ENCODE data around the gene TBX19. TPM values are rescaled to one million over a fixed set of nuclear protein-coding genes. Genes with fewer than 3 reads are reported as not detected.

TBX19 gene
- total RNA-seq, 1 experiment from 2014 or later: 3.0 TPM

DNA sequence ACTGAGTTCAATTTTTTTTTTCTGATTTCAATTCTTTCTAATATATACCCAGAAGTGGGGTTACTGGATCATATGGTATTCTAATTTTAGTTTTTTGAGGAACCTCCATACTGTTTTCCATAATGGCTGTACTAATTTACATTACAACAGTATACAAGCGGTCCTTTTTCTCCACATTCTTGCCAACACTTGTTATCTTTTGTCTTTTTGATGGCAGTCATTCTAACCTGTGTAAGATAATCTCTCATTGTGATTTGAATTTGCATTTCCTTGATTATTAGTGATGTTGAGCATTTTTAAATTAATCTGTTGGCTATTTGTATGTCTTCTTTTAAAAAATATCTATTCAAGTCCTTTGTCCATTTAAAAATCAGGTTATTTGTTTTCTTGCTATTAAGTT lies 21.1 kb upstream of the TBX19 start:
- Histone ChIP-seq H3K4me1 (ENCODE audit: control insufficient read depth in 1 of 2, insufficient read depth in 2 of 2, low read length in 2 of 2) (no peaks in the 10 kb centered on the region), H3K27ac (ENCODE audit: low read depth, low read length) (no peak overlapping the region), H3K36me3 (ENCODE audit: control insufficient read depth in 1 of 2, insufficient read depth in 2 of 2, low read length in 2 of 2) (no peaks in the 10 kb centered on the region), H3K4me3 (replicated peaks in 1 of 2; ENCODE audit: low read depth in 1 of 2, low read length in 2 of 2) (no peak overlapping the region), H3K4me2 (ENCODE audit: low read length) (no peak overlapping the region), H2AFZ (ENCODE audit: low read depth, low read length, poor library complexity, severe bottlenecking) (no peak overlapping the region), H3K9ac (ENCODE audit: low read length) (no peak overlapping the region), H3K79me2 (ENCODE audit: insufficient read depth, low read length) (peaks cover 5% of the 10 kb centered on the region; the same call in 1 of the 2 replicates), H3K9me3 (ENCODE audit: control insufficient read depth in 1 of 2, insufficient read depth in 1 of 2, low read depth in 1 of 2, low read length in 2 of 2) (no peaks in the 10 kb centered on the region; a peak in 2 of 4 replicates), H3K9me2 (ENCODE audit: insufficient read depth) (no peaks in the 10 kb centered on the region), H3K27me3 (ENCODE audit: insufficient read depth, low read length) (no peaks in the 10 kb centered on the region), H4K20me1 (ENCODE audit: insufficient read depth) (no peaks in the 10 kb centered on the region)
- ChIA-PET POLR2A (no interaction called here), RAD21 (ENCODE audit: low non-redundant PET in 1 of 2, low total read pairs in 2 of 2, uncharacterized antibody in 2 of 2, unreplicated experiment in 2 of 2) (no interaction called here), CTCF (no interaction called here)
- BruUV-seq (replicated peaks): no TSS peak
- TF ChIP-seq, protein P1, sequence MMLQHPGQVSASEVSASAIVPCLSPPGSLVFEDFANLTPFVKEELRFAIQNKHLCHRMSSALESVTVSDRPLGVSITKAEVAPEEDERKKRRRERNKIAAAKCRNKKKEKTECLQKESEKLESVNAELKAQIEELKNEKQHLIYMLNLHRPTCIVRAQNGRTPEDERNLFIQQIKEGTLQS (IDR thresholded peaks at IDR 0.05): no peak
- no peak for TF ChIP-seq EZH2phosphoT487 (IDR thresholded peaks at IDR 0.05; ENCODE audit: borderline replicate concordance)
- no peak for TF ChIP-seq SRF (IDR thresholded peaks at IDR 0.05; ENCODE audit: low read depth)
- TF ChIP-seq SIN3A (IDR thresholded peaks at IDR 0.05; ENCODE audit: low read depth): no peak
- no peak for TF ChIP-seq ZNF274 (IDR thresholded peaks at IDR 0.05; ENCODE audit: low read depth, low read length)
- TF ChIP-seq ELF1 (IDR thresholded peaks at IDR 0.05; ENCODE audit: borderline replicate concordance, low read depth): no peak
- TF ChIP-seq TCF7L2 (IDR thresholded peaks at IDR 0.05; ENCODE audit: borderline replicate concordance, extremely low read depth, insufficient read depth, insufficient read length): no peak
- TF ChIP-seq, protein P2, sequence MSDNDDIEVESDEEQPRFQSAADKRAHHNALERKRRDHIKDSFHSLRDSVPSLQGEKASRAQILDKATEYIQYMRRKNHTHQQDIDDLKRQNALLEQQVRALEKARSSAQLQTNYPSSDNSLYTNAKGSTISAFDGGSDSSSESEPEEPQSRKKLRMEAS (IDR thresholded peaks at IDR 0.05): no peak
- no peak for TF ChIP-seq JUND (IDR thresholded peaks at IDR 0.05)
- intact Hi-C loops (cut with micrococcal nuclease): no loop called here
- DNase-seq (ENCODE audit: low read depth, low spot score) (no peak), ATAC-seq (no peak)

DNA sequence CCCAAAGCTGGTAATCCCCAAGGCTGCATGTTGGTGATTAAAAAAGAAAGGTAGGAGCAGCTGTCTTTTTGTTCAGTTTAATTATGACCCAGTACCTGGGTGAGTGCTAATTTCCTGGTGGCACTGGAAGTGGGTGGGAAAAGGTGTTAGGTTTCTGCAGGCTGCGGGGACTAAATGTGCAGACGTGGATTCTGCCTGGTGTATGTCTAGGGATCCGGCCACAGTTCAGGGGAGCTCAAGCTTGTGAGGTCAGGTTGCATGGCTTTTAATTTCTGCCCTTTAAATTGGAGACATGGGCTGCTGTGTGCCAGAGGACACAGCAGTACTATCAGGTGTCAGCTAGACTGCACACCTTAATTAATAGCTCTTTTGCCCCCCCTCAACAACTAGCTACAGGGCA lies 20.3 kb upstream of the TBX19 start:
- no peak overlapping the region for H3K9ac ChIP-seq (ENCODE audit: low read length)
- no peaks in the 10 kb centered on the region for H3K36me3 ChIP-seq (ENCODE audit: control insufficient read depth in 1 of 2, insufficient read depth in 2 of 2, low read length in 2 of 2)
- TF ChIP-seq POLR2AphosphoS5 (IDR thresholded peaks at IDR 0.05; ENCODE audit: low read depth, low read length): no peak
- TF ChIP-seq, protein P3, sequence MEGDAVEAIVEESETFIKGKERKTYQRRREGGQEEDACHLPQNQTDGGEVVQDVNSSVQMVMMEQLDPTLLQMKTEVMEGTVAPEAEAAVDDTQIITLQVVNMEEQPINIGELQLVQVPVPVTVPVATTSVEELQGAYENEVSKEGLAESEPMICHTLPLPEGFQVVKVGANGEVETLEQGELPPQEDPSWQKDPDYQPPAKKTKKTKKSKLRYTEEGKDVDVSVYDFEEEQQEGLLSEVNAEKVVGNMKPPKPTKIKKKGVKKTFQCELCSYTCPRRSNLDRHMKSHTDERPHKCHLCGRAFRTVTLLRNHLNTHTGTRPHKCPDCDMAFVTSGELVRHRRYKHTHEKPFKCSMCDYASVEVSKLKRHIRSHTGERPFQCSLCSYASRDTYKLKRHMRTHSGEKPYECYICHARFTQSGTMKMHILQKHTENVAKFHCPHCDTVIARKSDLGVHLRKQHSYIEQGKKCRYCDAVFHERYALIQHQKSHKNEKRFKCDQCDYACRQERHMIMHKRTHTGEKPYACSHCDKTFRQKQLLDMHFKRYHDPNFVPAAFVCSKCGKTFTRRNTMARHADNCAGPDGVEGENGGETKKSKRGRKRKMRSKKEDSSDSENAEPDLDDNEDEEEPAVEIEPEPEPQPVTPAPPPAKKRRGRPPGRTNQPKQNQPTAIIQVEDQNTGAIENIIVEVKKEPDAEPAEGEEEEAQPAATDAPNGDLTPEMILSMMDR (IDR thresholded peaks at IDR 0.05 in 2 of 3, conservative IDR thresholded peaks at IDR 0.05 in 1 of 3; ENCODE audit: borderline replicate concordance in 1 of 3, insufficient read depth in 1 of 3, low read depth in 2 of 3, low read length in 2 of 3): no peak
- H3K4me2 ChIP-seq (ENCODE audit: low read length): no peak overlapping the region
- ATAC-seq (no peak), DNase-seq (ENCODE audit: low read depth, low spot score) (no peak)
- H3K79me2 ChIP-seq (ENCODE audit: insufficient read depth, low read length): 0 out of 2 replicates have a peak, but pooled peaks cover 5% of the 10 kb centered on the region
- H2AFZ ChIP-seq (ENCODE audit: low read depth, low read length, poor library complexity, severe bottlenecking): no peak overlapping the region
- intact Hi-C loops (cut with micrococcal nuclease): no loop called here
- no peaks in the 10 kb centered on the region for H3K27me3 ChIP-seq (ENCODE audit: insufficient read depth, low read length)
- H3K9me3 ChIP-seq (ENCODE audit: control insufficient read depth in 1 of 2, insufficient read depth in 1 of 2, low read depth in 1 of 2, low read length in 2 of 2): no peaks in the 10 kb centered on the region; a peak in 2 of 4 replicates
- H4K20me1 ChIP-seq (ENCODE audit: insufficient read depth): no peaks in the 10 kb centered on the region
- no peaks in the 10 kb centered on the region for H3K9me2 ChIP-seq (ENCODE audit: insufficient read depth)
- no TSS peak for BruUV-seq (replicated peaks)
- CTCF ChIA-PET: interaction anchor here (1.1 kb wide), 1 partner anchor 25 kb away, joined by 3 read pairs; no protein-coding TSS in a partner anchor
- POLR2A ChIA-PET: no interaction called here
- no peak overlapping the region for H3K27ac ChIP-seq (ENCODE audit: low read depth, low read length)
- H3K4me3 ChIP-seq (replicated peaks in 1 of 2; ENCODE audit: low read depth in 1 of 2, low read length in 2 of 2): no peak overlapping the region
- H3K4me1 ChIP-seq (ENCODE audit: control insufficient read depth in 1 of 2, insufficient read depth in 2 of 2, low read length in 2 of 2): no peaks in the 10 kb centered on the region
- RAD21 ChIA-PET (ENCODE audit: low non-redundant PET in 1 of 2, low total read pairs in 2 of 2, uncharacterized antibody in 2 of 2, unreplicated experiment in 2 of 2): no interaction called here

Measured in HCT116 (cell line).